Measurements from ENCODE around the gene UBAP1. TPM values are rescaled to one million over a fixed set of nuclear protein-coding genes. Genes with fewer than 3 reads are reported as not detected.
"Not testable (repeated sequence)": the region's sequence is repeated elsewhere in the genome, so short reads cannot be mapped to it uniquely, and the experiment has no call there.

The UBAP1 gene
- total RNA-seq, 1 experiment from 2014 or later = 30.8 TPM

DNA sequence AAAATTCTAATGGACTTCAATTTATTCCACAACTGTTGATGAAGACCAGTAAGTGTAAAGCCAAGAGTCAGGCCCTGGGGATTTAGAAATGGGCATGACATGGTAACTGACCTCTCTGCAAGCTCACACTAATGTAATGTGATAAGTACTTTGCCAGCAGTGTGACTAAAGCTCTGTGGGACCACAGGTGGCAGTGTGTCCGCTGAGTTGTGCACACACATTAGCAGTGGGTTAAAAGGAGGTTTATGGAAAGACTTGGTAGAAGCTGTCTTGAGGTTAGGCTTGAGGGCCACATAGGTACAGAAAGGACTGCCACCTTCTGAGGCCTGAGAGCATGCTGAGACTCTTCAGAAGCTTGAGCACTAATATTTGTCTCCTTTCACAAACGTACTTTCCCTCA, 67.6 kb downstream of the UBAP1 start:
- ChIA-PET CTCF (no interaction called here), RAD21 (ENCODE audit: low non-redundant PET in 1 of 2, low total read pairs in 2 of 2, uncharacterized antibody in 2 of 2, unreplicated experiment in 2 of 2) (interaction anchor here in 1 of 2 experiments (0.6 kb wide), 1 partner anchor 63 kb away, joined by 3 read pairs; no protein-coding TSS in a partner anchor), POLR2A (no interaction called here)
- DNase-seq (ENCODE audit: low read depth, low spot score) (no peak), ATAC-seq (peak; percentile 61)
- Histone ChIP-seq H3K9me3 (ENCODE audit: control insufficient read depth in 1 of 2, insufficient read depth in 1 of 2, low read depth in 1 of 2, low read length in 2 of 2) (no peaks in the 10 kb centered on the region), H3K36me3 (ENCODE audit: control insufficient read depth in 1 of 2, insufficient read depth in 2 of 2, low read length in 2 of 2) (peaks cover 13 to 41% of the 10 kb centered on the region in 2 experiments), H3K4me1 (ENCODE audit: control insufficient read depth in 1 of 2, insufficient read depth in 2 of 2, low read length in 2 of 2) (no peaks in the 10 kb centered on the region), H3K9ac (ENCODE audit: low read length) (no peak overlapping the region), H3K9me2 (ENCODE audit: insufficient read depth) (no peaks in the 10 kb centered on the region), H3K4me3 (replicated peaks in 1 of 2; ENCODE audit: low read depth in 1 of 2, low read length in 2 of 2) (no peak overlapping the region), H3K79me2 (ENCODE audit: insufficient read depth, low read length) (peaks cover 30% of the 10 kb centered on the region), H3K27me3 (ENCODE audit: insufficient read depth, low read length) (no peaks in the 10 kb centered on the region), H3K27ac (ENCODE audit: low read depth, low read length) (no peak overlapping the region), H2AFZ (ENCODE audit: low read depth, low read length, poor library complexity, severe bottlenecking) (no peak overlapping the region), H3K4me2 (ENCODE audit: low read length) (no peak overlapping the region), H4K20me1 (ENCODE audit: insufficient read depth) (no peaks in the 10 kb centered on the region; the same call in 1 of the 2 replicates)
- BruUV-seq (replicated peaks) = no TSS peak
- TF ChIP-seq EZH2 (IDR thresholded peaks at IDR 0.05) (no peak), CEBPB (IDR thresholded peaks at IDR 0.05; ENCODE audit: low read depth) (no peak), SRF (IDR thresholded peaks at IDR 0.05; ENCODE audit: low read depth) (no peak), EZH2phosphoT487 (IDR thresholded peaks at IDR 0.05; ENCODE audit: borderline replicate concordance) (no peak)
- TF ChIP-seq, protein P1, sequence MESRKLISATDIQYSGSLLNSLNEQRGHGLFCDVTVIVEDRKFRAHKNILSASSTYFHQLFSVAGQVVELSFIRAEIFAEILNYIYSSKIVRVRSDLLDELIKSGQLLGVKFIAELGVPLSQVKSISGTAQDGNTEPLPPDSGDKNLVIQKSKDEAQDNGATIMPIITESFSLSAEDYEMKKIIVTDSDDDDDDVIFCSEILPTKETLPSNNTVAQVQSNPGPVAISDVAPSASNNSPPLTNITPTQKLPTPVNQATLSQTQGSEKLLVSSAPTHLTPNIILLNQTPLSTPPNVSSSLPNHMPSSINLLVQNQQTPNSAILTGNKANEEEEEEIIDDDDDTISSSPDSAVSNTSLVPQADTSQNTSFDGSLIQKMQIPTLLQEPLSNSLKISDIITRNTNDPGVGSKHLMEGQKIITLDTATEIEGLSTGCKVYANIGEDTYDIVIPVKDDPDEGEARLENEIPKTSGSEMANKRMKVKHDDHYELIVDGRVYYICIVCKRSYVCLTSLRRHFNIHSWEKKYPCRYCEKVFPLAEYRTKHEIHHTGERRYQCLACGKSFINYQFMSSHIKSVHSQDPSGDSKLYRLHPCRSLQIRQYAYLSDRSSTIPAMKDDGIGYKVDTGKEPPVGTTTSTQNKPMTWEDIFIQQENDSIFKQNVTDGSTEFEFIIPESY (IDR thresholded peaks at IDR 0.05; ENCODE audit: extremely low read depth, insufficient replicate concordance, low read length) = no peak
- TF ChIP-seq, protein P2, sequence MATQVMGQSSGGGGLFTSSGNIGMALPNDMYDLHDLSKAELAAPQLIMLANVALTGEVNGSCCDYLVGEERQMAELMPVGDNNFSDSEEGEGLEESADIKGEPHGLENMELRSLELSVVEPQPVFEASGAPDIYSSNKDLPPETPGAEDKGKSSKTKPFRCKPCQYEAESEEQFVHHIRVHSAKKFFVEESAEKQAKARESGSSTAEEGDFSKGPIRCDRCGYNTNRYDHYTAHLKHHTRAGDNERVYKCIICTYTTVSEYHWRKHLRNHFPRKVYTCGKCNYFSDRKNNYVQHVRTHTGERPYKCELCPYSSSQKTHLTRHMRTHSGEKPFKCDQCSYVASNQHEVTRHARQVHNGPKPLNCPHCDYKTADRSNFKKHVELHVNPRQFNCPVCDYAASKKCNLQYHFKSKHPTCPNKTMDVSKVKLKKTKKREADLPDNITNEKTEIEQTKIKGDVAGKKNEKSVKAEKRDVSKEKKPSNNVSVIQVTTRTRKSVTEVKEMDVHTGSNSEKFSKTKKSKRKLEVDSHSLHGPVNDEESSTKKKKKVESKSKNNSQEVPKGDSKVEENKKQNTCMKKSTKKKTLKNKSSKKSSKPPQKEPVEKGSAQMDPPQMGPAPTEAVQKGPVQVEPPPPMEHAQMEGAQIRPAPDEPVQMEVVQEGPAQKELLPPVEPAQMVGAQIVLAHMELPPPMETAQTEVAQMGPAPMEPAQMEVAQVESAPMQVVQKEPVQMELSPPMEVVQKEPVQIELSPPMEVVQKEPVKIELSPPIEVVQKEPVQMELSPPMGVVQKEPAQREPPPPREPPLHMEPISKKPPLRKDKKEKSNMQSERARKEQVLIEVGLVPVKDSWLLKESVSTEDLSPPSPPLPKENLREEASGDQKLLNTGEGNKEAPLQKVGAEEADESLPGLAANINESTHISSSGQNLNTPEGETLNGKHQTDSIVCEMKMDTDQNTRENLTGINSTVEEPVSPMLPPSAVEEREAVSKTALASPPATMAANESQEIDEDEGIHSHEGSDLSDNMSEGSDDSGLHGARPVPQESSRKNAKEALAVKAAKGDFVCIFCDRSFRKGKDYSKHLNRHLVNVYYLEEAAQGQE (IDR thresholded peaks at IDR 0.05; ENCODE audit: low read depth) = no peak
- TF ChIP-seq, protein P3, sequence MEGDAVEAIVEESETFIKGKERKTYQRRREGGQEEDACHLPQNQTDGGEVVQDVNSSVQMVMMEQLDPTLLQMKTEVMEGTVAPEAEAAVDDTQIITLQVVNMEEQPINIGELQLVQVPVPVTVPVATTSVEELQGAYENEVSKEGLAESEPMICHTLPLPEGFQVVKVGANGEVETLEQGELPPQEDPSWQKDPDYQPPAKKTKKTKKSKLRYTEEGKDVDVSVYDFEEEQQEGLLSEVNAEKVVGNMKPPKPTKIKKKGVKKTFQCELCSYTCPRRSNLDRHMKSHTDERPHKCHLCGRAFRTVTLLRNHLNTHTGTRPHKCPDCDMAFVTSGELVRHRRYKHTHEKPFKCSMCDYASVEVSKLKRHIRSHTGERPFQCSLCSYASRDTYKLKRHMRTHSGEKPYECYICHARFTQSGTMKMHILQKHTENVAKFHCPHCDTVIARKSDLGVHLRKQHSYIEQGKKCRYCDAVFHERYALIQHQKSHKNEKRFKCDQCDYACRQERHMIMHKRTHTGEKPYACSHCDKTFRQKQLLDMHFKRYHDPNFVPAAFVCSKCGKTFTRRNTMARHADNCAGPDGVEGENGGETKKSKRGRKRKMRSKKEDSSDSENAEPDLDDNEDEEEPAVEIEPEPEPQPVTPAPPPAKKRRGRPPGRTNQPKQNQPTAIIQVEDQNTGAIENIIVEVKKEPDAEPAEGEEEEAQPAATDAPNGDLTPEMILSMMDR (IDR thresholded peaks at IDR 0.05 in 2 of 3, conservative IDR thresholded peaks at IDR 0.05 in 1 of 3; ENCODE audit: borderline replicate concordance in 1 of 3, insufficient read depth in 1 of 3, low read depth in 2 of 3, low read length in 2 of 3) = no peak
- TF ChIP-seq, protein P4, sequence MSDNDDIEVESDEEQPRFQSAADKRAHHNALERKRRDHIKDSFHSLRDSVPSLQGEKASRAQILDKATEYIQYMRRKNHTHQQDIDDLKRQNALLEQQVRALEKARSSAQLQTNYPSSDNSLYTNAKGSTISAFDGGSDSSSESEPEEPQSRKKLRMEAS (IDR thresholded peaks at IDR 0.05) = no peak
- intact Hi-C loops (cut with micrococcal nuclease) = no loop called here

DNA sequence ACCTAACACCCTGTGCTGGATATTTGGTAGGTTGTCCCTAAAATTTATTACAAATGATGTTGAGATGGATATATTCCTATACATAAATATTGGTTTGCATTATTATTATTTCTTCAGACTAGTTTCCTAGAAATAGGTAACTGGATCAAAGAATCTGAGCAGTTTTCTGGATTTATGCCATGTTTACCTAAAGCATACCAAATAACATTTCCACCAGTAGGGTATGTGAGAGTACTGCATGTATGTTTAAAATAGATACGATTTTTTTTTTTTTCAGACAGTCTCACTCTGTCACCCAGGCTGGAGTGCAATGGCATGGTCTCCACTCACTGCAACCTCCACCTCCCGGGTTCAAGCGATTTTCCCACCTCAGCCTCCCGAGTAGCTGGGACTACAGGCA, 68.9 kb downstream of the UBAP1 start:
- CTCF ChIA-PET = not testable (repeated sequence)

More for the DNA sequence above, 68.9 kb downstream of the UBAP1 start:
- H3K4me1 ChIP-seq (ENCODE audit: control insufficient read depth in 1 of 2, insufficient read depth in 2 of 2, low read length in 2 of 2); H2AFZ ChIP-seq (ENCODE audit: low read depth, low read length, poor library complexity, severe bottlenecking); ATAC-seq; H3K9me2 ChIP-seq (ENCODE audit: insufficient read depth); H3K4me3 ChIP-seq (replicated peaks in 1 of 2; ENCODE audit: low read depth in 1 of 2, low read length in 2 of 2); RAD21 ChIA-PET (ENCODE audit: low non-redundant PET in 1 of 2, low total read pairs in 2 of 2, uncharacterized antibody in 2 of 2, unreplicated experiment in 2 of 2); H3K27me3 ChIP-seq (ENCODE audit: insufficient read depth, low read length); H3K4me2 ChIP-seq (ENCODE audit: low read length); intact Hi-C loops (cut with micrococcal nuclease); H4K20me1 ChIP-seq (ENCODE audit: insufficient read depth); BruUV-seq (replicated peaks); H3K9ac ChIP-seq (ENCODE audit: low read length); H3K9me3 ChIP-seq (ENCODE audit: control insufficient read depth in 1 of 2, insufficient read depth in 1 of 2, low read depth in 1 of 2, low read length in 2 of 2); H3K27ac ChIP-seq (ENCODE audit: low read depth, low read length); DNase-seq (ENCODE audit: low read depth, low spot score); POLR2A ChIA-PET: not testable (repeated sequence)
- Histone ChIP-seq H3K79me2 (ENCODE audit: insufficient read depth, low read length) (peaks cover 28% of the 10 kb centered on the region), H3K36me3 (ENCODE audit: control insufficient read depth in 1 of 2, insufficient read depth in 2 of 2, low read length in 2 of 2) (peaks cover 10 to 30% of the 10 kb centered on the region in 2 experiments)

Measured in HCT116 (cell line).